K562 (cell line): ENCODE results near the gene PNPLA8. TPM values are rescaled to one million over a fixed set of nuclear protein-coding genes. Genes with fewer than 3 reads are reported as not detected.

ENCODE experiments used
- DNMT1 ChIP-seq: fragments of 450-650 bp; IDR thresholded peaks from 2 replicates; pipeline ENCODE4 v1.6.1; 2016; ENCODE audit warnings: antibody characterized with exemption, mild to moderate bottlenecking
- GATA2 ChIP-seq: sonication (generic); formaldehyde crosslinking; IDR thresholded peaks from 2 replicates; pipeline ENCODE4 v1.4.0; 2020; ENCODE audit warnings: mild to moderate bottlenecking, missing genetic modification reagents
- HDAC1 ChIP-seq, 2 experiments: fragments of 450-650 bp; IDR thresholded peaks; 2 replicates each; pipeline ENCODE4 v1.6.1; 2016 to 2017; ENCODE audit warnings: inconsistent platforms in 1 of 2, mild to moderate bottlenecking in 1 of 2, moderate library complexity in 1 of 2
- HLTF ChIP-seq: fragments of 450-650 bp; IDR thresholded peaks from 2 replicates; pipeline ENCODE4 v1.6.1; 2016
- NR4A1 ChIP-seq, 2 experiments: fragments of 250-450 bp in 1 of 2; fragments of 450-650 bp in 1 of 2; sonication (Bioruptor Pico) in 1 of 2; IDR thresholded peaks; 2 replicates each; pipeline versions ENCODE4 v1.4.0 to v1.6.1; 2016 to 2020; ENCODE audit warnings: mild to moderate bottlenecking in 2 of 2, missing compliant biosample characterization in 1 of 2, missing genetic modification characterization in 1 of 2, moderate library complexity in 1 of 2
- POLR2A ChIP-seq: fragments of 450-650 bp; conservative IDR thresholded peaks from 2 replicates; pipeline ENCODE4 v1.6.1; 2016
- RB1 ChIP-seq: fragments of 450-650 bp; IDR thresholded peaks from 2 replicates; pipeline ENCODE4 v1.6.1; 2017; ENCODE audit warnings: low read depth, mild to moderate bottlenecking
- RREB1 ChIP-seq: fragments of 250-450 bp; sonication (Bioruptor Pico); IDR thresholded peaks from 2 replicates; pipeline ENCODE4 v1.4.0; 2020
- TCF7 ChIP-seq: sonication (generic); IDR thresholded peaks from 2 replicates; pipeline ENCODE4 v1.6.1; 2016; ENCODE audit warnings: antibody characterized with exemption, borderline replicate concordance
- TEAD2 ChIP-seq: fragments of 450-650 bp; IDR thresholded peaks from 2 replicates; pipeline ENCODE4 v1.6.1; 2016; ENCODE audit warnings: missing genetic modification characterization, control low read depth, missing compliant biosample characterization
- THAP12 ChIP-seq: fragments of 250-450 bp; sonication (Bioruptor Pico); IDR thresholded peaks from 2 replicates; pipeline ENCODE4 v1.9.0; 2021; ENCODE audit warnings: mild to moderate bottlenecking, inconsistent platforms
- ZNF609 ChIP-seq: sonication (generic); formaldehyde crosslinking; IDR thresholded peaks from 2 replicates; pipeline ENCODE4 v1.8.1; 2023; ENCODE audit warnings: missing genetic modification reagents, mild to moderate bottlenecking, borderline replicate concordance
- polyA plus RNA-seq, 8 experiments: library from polyadenylated mRNA; depleted of rRNA in 4 of 8; stranded (reverse) in 5 of 8; unstranded in 3 of 8; fragments of >200 nt; fragmentation: Nextera tagmentation in 2 of 8; fragmentation: Illumina TruSeq in 1 of 8; extraction: Ambion mirVana in 2 of 8; extraction: Trizol in 1 of 8; gene quantifications; 2 replicates each; pipeline versions ENCODE4 v1.2.1 to v1.2.3, GENCODE V29; 2011 to 2014; ENCODE audit warnings: inconsistent platforms in 1 of 8, missing spikeins in 1 of 8
- total RNA-seq, 7 experiments: library from RNA; depleted of rRNA in 6 of 7; stranded (reverse); fragments of >200 nt in 6 of 7; fragmentation: Illumina TruSeq in 2 of 7; extraction: Trizol in 2 of 7; gene quantifications; 2 replicates each; pipeline versions ENCODE4 v1.2.1 to v1.2.3, GENCODE V29; 2011 to 2021; ENCODE audit warnings: low replicate concordance in 1 of 7

The PNPLA8 gene
- total and polyA plus RNA-seq, 9 of the 15 experiments (the other 6 are each of a cell fraction or from before 2014, with no cell fraction given), result 12.8 to 27.6 (median 16.3) TPM

- no peak for TF ChIP-seq GATA2 (CRISPR knock-in tag)
- no peak for TF ChIP-seq DNMT1
- peak; percentile 35; the same call in 1 of the 2 replicates for TF ChIP-seq TEAD2 (tag)
- no peak for TF ChIP-seq TCF7
- 0 out of 2 replicates have a peak, but pooled peaks have one; percentile 9 for TF ChIP-seq ZNF609 (CRISPR knock-in tag)
- peak; percentile 84 for TF ChIP-seq RREB1
- TF ChIP-seq POLR2A, result peak; percentile 98
- TF ChIP-seq HLTF, result 0 out of 2 replicates have a peak, but pooled peaks have one; percentile 49
- peak; percentile 54 for TF ChIP-seq RB1
- TF ChIP-seq HDAC1 (IDR thresholded peaks at IDR 0.05), result peak in 1 of 2 experiments; percentile 96; a peak in 2 of 4 replicates
- TF ChIP-seq NR4A1 (CRISPR knock-in tag; IDR thresholded peaks at IDR 0.05), result no peak
- peak; percentile 58 for TF ChIP-seq NR4A1 (tag; IDR thresholded peaks at IDR 0.05)
- peak; percentile 89 for TF ChIP-seq THAP12 (CRISPR knock-in tag)
These were observed 43.6 kb upstream of the PNPLA8 start, which contains the start of the genes DNAJB9 and THAP5 (continued) for GRCh38 chr7:108569381-108570145.
